GM19099 (cell line): ENCODE results near the gene CUL7.

Experiments used
- POLR2A ChIP-seq: IDR thresholded peaks from 3 replicates; pipeline ENCODE4 v1.6.1; 2011; ENCODE audit warnings: low read depth; ENCODE audit not compliant: insufficient read length; ENCODE audit errors: extremely low read depth

CUL7 gene

DNA sequence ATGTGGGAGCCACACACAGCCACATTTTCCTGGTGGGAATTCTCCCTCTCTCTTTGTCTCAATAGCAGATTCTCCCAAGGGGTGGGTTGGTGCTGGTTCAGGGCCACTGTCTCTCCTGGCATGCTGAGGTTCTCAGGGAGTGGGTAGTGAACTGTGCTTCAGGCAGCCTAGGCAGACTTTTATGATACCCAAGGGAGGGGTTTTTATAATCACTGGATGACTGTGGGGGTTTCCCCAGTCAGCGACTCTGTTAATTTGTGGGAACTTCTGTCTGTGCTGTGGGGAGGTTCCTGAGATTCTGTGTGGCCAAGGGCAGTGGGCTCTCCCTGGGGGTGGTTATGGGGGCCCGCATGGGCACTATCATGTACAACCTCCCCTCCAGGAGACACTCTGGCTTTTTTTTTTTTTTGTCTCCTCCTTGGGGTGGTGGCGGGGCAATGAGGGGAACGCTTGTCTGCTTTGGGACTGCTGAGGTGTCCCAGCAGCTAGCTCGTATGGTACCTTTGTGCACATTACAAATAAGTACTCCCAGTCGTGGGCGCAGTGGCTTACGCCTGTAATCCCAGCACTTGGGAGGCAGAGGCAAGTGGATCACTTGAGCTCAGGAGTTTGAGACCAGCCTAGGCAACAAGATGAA, 32.5 kb upstream of the CUL7 start:
- TF ChIP-seq POLR2A: no peak

DNA sequence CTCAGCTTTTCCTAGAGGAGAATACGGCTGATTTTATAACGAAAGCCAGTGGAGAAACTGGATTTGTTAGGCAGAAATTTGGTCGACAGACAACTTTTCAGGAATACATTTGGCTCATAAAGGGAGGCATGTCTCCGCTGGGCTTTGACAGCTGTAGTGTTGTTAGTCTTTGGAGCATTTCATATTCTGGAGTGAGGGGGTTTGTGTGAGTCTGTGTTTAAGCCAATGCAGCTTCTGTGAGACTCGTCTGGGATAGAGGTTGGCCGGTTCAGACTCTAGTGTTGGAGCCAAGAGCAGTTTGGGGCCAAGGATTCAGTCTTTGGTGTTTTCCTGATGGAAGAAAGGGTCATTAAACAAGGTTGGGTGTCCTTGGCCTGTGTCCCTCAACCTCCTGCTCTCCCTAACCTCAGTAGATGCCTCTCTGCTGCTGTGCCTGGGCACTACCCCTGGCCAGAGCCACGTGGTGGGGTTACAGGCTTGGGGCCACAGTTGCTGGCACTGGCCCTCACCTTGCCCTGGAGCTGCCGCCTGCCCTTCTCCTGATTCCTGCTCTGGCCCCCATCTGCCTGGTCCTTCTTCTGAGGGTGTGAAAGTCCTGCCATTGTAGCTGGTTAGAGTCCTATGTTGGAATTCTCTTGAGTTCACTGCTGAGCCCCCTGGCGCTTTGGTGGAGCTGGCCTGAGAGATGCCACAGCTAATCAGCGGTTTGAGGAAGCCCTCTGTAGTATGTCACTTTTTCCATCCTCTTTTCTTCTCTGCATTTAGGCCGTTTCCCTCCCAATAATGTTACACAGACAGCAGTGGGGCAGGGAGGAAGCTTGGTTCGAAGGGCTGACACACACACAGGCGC, 29.4 kb upstream of the CUL7 start:
- TF ChIP-seq POLR2A: no peak

DNA sequence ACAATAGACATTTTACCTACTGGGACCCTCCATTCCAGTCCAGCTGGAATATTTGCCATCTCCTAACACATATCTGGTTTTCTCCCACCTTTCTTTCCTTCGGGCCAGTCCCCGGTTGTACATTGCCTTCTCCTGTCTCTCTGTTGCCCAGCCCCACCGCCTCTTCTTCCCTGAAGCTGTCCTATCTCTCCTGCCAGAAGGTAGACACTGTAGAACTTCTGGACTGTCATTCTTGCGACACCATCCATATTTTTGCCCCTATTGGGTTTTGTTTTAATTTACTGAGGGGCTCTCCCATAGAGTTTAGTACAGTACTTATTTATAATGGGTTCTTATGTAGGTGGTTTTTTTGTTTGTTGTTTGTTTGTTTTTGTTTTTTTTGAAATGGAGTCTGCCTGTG, 27.4 kb upstream of the CUL7 start:
- TF ChIP-seq POLR2A: no peak

DNA sequence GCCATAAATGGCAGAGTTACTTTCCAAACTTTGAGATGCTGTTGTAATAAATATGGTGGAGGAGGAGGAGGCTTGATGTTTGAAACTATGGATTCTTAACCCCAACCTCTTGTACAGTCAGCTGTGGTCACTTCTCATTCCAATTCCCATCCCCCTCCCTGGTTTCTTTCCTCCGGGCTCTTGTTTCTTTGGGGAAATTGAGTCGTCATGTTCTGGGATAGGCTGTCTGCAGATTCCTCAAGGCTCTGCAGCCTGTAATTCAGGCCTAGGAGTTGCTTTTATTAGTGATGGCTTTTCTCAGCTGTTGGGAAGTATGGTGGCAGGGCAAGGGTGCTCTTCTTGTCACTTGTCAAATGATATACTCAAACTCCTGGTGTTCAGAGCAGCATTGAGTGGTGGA, 25.0 kb upstream of the CUL7 start:
- TF ChIP-seq POLR2A: no peak

- no peak for TF ChIP-seq POLR2A
These were observed 24.4 kb upstream of the CUL7 start for GRCh38 chr6:43077981-43078511.

GRCh38 chr6:43077333-43077809, 23.7 kb upstream of the CUL7 start:
- no peak for TF ChIP-seq POLR2A

- no peak for TF ChIP-seq POLR2A
These were observed 23.0 kb upstream of the CUL7 start for GRCh38 chr6:43076464-43077332.

- no peak for TF ChIP-seq POLR2A
These were observed 22.2 kb upstream of the CUL7 start, which contains the start of gene PTK7 for GRCh38 chr6:43075670-43076463. Gene PTK7, plus strand, starts transcription at chr6:43076314. Its CDS starts 175 bp downstream, at chr6:43076489.

GRCh38 chr6:43074847-43075669, 21.4 kb upstream of the CUL7 start:
- no peak for TF ChIP-seq POLR2A

DNA sequence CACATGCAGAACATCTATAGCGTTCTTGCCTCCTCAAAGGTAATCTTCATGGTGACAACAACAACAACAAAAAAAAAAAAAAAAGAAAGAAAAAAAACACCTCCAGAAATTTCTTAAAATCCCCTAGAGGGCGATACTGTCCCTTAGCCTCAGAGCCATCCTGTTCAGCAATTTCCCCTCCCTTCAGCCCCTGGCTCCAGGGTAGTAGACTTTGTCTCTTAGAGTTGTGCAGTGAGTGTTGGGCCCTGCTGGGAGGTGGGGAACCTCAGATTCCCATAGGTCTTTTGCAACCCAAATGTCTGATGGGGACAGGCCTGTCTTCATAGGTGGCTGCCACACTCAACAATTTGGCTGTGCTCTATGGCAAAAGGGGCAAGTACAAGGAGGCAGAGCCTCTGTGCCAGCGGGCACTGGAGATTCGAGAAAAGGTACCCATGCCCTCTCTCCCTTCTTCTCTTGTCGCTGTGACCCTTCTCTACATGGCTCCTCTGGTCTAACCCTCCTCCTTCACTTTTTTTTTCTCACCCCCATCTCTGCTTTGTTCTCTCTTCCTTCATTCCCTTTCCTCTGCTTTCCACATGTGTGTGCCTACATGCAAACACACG, 16.5 kb upstream of the CUL7 start:
- TF ChIP-seq POLR2A: no peak

GRCh38 chr6:43062818-43063217, 9.2 kb upstream of the CUL7 start:
- TF ChIP-seq POLR2A: no peak

- TF ChIP-seq POLR2A: no peak
These were observed 8.2 kb upstream of the CUL7 start for GRCh38 chr6:43061861-43062260.
